NOMO-1 (cell line): ENCODE results near the gene CORO1A.
"Not testable (repeated sequence)": the region's sequence is repeated elsewhere in the genome, so short reads cannot be mapped to it uniquely, and the experiment has no call there.

Experiments
- DNase-seq, 2 experiments: peaks; one replicate each; lab custom pipeline; 2025; ENCODE audit not compliant: unreplicated experiment in 2 of 2; lab: John Stamatoyannopoulos, UW

Gene CORO1A

GRCh38 chr16:30199049-30199448 lies 15.6 kb downstream of the CORO1A start, which contains the start of gene SULT1A3:
Gene SULT1A3 (plus strand): TSS chr16:30199255. CDS start chr16:30200729, 1,474 bp downstream.
- DNase-seq = not testable (repeated sequence)

- DNase-seq = not testable (repeated sequence)
These were observed 16.4 kb downstream of the CORO1A start for GRCh38 chr16:30199608-30200343.

DNA sequence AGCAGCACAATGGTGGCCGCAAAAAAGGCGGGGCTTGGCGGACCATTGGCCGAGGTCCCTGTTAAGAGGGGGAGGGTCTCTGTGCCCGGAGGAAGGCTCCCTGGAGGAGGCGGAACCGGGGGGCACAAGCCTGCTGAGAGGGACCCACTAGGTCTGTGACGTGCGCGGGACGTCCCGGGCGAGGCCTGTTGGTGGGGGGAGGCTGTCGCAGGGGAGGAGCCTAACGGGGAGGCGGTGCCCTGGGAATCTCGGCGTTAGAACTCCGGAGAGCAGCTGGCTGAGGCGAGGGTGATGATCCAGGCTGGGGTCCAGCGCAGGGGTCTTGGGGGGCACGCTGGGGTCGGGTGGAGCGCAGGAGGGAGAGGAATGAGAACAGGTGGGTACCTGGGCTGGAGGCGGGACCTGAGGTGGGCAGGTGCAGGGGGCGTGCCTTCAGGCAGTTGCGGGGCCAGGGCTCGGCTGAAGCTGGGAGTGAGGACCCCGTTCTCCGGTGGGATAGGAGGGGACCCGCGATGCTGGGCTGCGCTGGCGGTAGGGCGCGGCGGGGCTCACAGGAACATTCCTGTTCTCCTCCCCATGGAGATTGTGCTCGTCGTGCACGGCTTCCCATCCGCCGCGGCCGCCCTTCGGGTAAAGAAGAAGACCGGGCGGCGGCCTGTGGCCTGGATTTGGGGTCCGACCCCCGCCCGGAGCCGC lies 22.3 kb downstream of the CORO1A start:
- not testable (repeated sequence) for DNase-seq

- DNase-seq = not testable (repeated sequence)
These were observed 22.9 kb downstream of the CORO1A start for GRCh38 chr16:30206252-30206651.

DNA sequence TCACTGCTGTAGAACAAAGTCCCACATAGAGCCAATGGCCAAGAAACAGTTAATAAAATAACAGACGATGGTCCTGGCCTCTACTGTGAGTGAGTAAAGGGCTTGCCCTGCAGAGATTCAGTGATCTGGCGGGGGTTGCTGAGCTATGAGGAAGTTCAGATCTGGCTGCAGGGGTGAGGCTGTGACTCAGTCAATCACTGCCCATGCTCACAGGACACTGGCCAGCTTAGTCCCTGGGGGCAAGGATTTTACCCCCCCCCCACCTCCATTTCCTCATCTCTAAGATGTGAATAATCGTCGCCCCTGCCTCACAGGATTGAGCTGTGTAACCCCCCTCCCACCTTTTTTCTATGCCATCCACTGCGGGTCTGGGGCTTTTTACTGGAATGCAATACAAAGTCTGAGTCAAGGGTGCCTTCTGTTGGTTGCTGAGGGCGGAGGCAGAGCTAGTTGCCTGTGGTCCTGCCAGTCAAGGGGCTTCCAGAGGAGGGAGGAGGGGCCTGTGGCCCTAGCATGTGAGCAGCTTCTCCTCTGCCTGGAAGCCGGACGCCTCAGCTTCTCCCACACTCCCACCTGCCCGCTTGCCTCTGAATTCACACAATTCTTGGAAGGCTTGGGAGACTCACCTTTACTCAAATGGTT lies 23.8 kb downstream of the CORO1A start:
- DNase-seq = not testable (repeated sequence)

GRCh38 chr16:30209032-30209431 lies 25.6 kb downstream of the CORO1A start:
- not testable (repeated sequence) for DNase-seq

DNA sequence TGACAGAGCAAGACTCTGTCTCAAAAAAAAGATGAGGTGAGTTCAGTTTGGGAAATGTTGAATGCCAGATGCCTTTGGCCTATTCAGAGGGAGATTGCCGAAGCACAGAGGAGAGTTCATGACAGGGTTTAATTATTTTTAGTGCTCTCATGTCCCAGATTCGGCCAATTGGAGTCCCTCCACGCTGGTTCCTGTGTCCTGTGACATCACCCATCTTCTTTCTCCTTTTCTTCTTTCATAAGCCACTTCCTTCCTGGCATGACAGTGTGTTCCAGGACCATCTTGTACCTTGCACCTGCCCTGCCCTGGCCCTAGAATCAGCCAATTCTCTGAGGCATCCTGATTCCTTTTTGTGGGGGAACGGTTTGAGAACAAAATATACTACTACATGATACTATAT lies 28.0 kb downstream of the CORO1A start:
- DNase-seq = not testable (repeated sequence)

- not testable (repeated sequence) for DNase-seq
These were observed 33.7 kb downstream of the CORO1A start for GRCh38 chr16:30217082-30217481.
